ENCODE results near the gene MND1. TPM values are rescaled to one million over a fixed set of nuclear protein-coding genes. Genes with fewer than 3 reads are reported as not detected.

The MND1 gene
- total RNA-seq, 1 donor from 2014 or later, result 74.6 TPM

DNA sequence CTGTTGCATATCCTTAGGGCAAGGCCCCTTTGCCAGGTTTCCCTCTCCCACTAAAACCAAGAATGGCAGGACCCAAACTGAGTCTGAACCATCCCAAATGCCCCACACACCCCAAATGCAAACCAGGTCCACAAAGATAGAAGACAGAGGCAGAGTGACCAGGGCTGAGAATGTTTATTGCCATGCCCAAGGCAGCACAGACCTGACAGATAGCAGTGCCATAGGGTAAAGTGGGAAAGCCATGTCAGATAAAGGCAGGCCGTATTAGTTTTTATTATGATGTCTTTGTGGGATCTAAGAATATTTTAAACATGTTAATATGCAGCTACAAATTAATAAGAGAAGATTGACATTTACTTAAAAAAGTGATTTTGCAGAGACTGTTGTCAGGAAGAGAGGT, 29.6 kb upstream of the MND1 start:
- Mint-ChIP-seq H3K27me3 (ENCODE audit: insufficient read depth, low read depth) (no peaks in the 10 kb centered on the region), H3K4me1 (peaks cover 6% of the 10 kb centered on the region), H3K36me3 (peaks cover 36% of the 10 kb centered on the region), H3K27ac (no peak overlapping the region), H3K9me3 (no peaks in the 10 kb centered on the region), H3K4me3 (no peak overlapping the region)
- peaks cover 8% of the 10 kb centered on the region for H3F3A ChIP-seq (ENCODE audit: low read depth)
- H2AFZ ChIP-seq (replicated peaks), result no peak overlapping the region
- H3K9ac ChIP-seq, result no peak overlapping the region
- no peaks in the 10 kb centered on the region for H4K20me1 ChIP-seq (ENCODE audit: low read depth)
- peak overlapping the region; percentile 20 for H3K27ac ChIP-seq
- H3K4me3 ChIP-seq, result no peak overlapping the region
- TF ChIP-seq EZH2phosphoT487 (IDR thresholded peaks at IDR 0.05) (no peak), EZH2 (IDR thresholded peaks at IDR 0.05) (no peak)
- TF ChIP-seq, protein P1, sequence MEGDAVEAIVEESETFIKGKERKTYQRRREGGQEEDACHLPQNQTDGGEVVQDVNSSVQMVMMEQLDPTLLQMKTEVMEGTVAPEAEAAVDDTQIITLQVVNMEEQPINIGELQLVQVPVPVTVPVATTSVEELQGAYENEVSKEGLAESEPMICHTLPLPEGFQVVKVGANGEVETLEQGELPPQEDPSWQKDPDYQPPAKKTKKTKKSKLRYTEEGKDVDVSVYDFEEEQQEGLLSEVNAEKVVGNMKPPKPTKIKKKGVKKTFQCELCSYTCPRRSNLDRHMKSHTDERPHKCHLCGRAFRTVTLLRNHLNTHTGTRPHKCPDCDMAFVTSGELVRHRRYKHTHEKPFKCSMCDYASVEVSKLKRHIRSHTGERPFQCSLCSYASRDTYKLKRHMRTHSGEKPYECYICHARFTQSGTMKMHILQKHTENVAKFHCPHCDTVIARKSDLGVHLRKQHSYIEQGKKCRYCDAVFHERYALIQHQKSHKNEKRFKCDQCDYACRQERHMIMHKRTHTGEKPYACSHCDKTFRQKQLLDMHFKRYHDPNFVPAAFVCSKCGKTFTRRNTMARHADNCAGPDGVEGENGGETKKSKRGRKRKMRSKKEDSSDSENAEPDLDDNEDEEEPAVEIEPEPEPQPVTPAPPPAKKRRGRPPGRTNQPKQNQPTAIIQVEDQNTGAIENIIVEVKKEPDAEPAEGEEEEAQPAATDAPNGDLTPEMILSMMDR (IDR thresholded peaks at IDR 0.05), result no peak
- DNase-seq (ENCODE audit: low spot score), result no peak
- no peaks in the 10 kb centered on the region for H3K9me3 ChIP-seq (ENCODE audit: low read depth)
- no peak overlapping the region for H3K4me2 ChIP-seq
- H3K4me1 ChIP-seq, result no peaks in the 10 kb centered on the region
- H3K36me3 ChIP-seq, result peaks cover 10% of the 10 kb centered on the region
- no peaks in the 10 kb centered on the region for H3K27me3 ChIP-seq
- no peaks in the 10 kb centered on the region for H3K79me2 ChIP-seq (ENCODE audit: low read depth)

DNA sequence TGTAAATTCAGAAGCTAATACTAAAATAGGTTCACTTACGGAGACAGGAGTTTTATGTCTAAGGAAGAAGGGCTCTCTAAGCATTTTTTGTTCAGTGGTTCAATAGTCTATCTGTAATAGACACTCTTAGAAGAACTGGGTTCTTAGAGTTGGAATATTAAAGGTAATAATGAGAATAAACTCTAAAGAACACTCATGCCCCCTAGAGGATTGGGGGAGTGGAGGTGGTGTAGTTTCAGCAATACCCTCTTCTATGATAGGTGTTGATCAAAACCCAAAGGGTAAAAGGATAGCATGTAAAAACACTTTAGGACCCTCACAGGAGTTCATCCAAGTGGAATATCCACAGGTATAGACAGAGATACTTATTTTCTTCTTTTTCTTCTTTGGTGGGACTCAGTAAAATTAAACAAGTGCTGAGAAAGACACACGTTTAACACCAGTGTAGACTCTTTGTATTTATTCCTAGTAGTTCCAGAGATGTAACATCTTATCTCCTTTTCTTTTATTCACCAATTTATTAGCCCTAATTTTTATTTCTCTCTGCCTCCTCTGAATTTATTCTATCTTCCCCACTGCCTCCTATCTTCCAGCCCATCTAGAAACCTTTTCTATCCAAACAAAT, 25.7 kb upstream of the MND1 start:
- Histone ChIP-seq H3K79me2 (ENCODE audit: low read depth) (no peaks in the 10 kb centered on the region), H3K4me2 (no peak overlapping the region), H3F3A (ENCODE audit: low read depth) (no peaks in the 10 kb centered on the region), H3K36me3 (peaks cover 10% of the 10 kb centered on the region), H3K4me3 (no peak overlapping the region), H4K20me1 (ENCODE audit: low read depth) (no peaks in the 10 kb centered on the region), H3K27ac (no peak overlapping the region), H2AFZ (replicated peaks) (no peak overlapping the region), H3K9ac (no peak overlapping the region), H3K27me3 (no peaks in the 10 kb centered on the region), H3K9me3 (ENCODE audit: low read depth) (no peaks in the 10 kb centered on the region), H3K4me1 (no peaks in the 10 kb centered on the region)
- Mint-ChIP-seq H3K4me1 (peaks cover 6% of the 10 kb centered on the region), H3K27me3 (ENCODE audit: insufficient read depth, low read depth) (no peaks in the 10 kb centered on the region), H3K9me3 (no peaks in the 10 kb centered on the region), H3K27ac (no peak overlapping the region), H3K4me3 (no peak overlapping the region), H3K36me3 (peaks cover 40% of the 10 kb centered on the region)
- TF ChIP-seq, protein P1 (IDR thresholded peaks at IDR 0.05), result peak; percentile 83
- TF ChIP-seq EZH2phosphoT487 (IDR thresholded peaks at IDR 0.05), result no peak
- DNase-seq (ENCODE audit: low spot score), result peak; percentile 58

DNA sequence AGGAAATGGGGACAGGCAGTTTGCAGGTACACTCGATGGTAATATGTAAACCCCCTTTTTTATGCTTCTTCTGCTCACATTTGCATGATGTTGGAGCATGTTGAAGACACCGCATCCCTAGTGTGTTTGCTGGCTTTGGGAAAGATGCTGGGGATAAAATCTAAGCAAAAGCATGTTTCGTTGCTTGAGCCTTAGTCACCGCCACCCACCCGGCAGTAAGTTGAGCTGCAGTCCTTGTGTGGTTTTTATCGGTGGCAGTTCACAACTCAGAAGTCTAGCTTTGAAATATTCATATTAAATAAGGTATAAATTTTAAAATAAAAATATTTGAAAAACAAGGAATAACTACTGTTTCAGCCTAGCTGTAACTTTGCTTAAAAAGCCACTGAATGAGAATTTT, 21.7 kb upstream of the MND1 start:
- Histone ChIP-seq H4K20me1 (ENCODE audit: low read depth) (no peaks in the 10 kb centered on the region), H3K36me3 (no peaks in the 10 kb centered on the region), H3K27me3 (no peaks in the 10 kb centered on the region), H3K79me2 (ENCODE audit: low read depth) (no peaks in the 10 kb centered on the region), H3K27ac (no peak overlapping the region), H2AFZ (replicated peaks) (no peak overlapping the region), H3K4me3 (no peak overlapping the region), H3F3A (ENCODE audit: low read depth) (no peaks in the 10 kb centered on the region), H3K9me3 (ENCODE audit: low read depth) (no peaks in the 10 kb centered on the region), H3K4me2 (no peak overlapping the region), H3K9ac (no peak overlapping the region), H3K4me1 (no peaks in the 10 kb centered on the region)
- Mint-ChIP-seq H3K27ac (no peak overlapping the region), H3K27me3 (ENCODE audit: insufficient read depth, low read depth) (peaks cover 2% of the 10 kb centered on the region), H3K4me3 (no peak overlapping the region), H3K36me3 (peaks cover 38% of the 10 kb centered on the region), H3K9me3 (no peaks in the 10 kb centered on the region), H3K4me1 (peaks cover 6% of the 10 kb centered on the region)
- TF ChIP-seq EZH2phosphoT487 (IDR thresholded peaks at IDR 0.05) (no peak), EZH2 (IDR thresholded peaks at IDR 0.05) (no peak)
- TF ChIP-seq, protein P1 (IDR thresholded peaks at IDR 0.05), result no peak
- DNase-seq (ENCODE audit: low spot score), result no peak

Data from neural progenitor cell (in vitro differentiated cells).